Bone marrow (tissue), 2 donors: Measurements from ENCODE around the gene ANKRD31.
"Not testable (repeated sequence)": the region's sequence is repeated elsewhere in the genome, so short reads cannot be mapped to it uniquely, and the experiment has no call there.

Experiments used
- DNase-seq, 2 donors: peaks; one replicate each; lab custom pipeline; 2025; lab: John Stamatoyannopoulos, UW

ANKRD31 gene

GRCh38 chr5:75148051-75148450 is 88.6 kb downstream of the ANKRD31 start:
- DNase-seq = no peak

GRCh38 chr5:75142566-75143136 is 94.0 kb downstream of the ANKRD31 start:
- DNase-seq = no peak

DNA sequence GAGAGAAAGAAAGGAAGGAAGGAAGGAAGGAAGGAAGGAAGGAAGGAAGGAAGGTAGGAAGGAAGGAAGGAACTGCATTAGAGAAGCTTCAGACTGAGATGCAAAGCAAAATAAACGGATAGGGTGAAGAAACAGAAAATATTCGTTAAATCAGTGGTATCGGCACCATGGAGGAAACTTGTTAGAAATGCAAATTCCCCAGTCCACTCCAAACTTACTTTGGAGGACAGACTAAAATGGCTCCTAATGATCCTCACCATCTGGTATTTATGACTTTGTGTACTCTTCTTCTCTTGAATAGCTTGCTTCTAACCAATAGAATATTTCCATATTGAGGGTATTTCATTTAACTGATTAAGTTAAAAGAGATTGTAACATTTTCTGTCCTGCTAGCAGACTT is 96.4 kb downstream of the ANKRD31 start:
- no peak for DNase-seq

GRCh38 chr5:75138689-75139088 is 98.0 kb downstream of the ANKRD31 start:
- no peak for DNase-seq

DNA sequence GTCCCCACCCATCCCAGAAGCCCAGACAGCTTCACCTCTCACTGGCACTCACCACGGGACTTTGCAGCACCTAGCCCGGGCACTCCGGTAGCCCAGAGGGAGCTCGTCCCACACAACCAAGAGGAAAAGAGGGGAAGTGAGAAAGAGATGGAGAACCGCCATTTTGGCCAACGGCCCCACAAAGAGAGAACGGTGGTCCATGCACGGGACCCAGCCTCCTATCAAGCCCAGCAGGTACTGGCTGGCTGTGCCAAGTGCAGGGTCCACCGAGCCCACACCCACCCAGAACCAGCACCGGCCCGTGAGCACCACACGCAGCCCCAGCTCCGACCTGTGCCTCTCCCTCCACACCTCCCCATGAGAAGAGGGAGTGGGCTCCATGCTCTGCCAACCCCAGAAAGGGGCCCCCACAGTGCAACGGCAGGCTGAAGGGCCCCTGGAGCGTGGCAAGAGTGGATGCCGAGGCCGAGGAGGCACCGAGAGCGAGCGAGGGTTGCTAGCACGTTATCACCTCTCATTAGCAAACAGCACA is 105.8 kb downstream of the ANKRD31 start:
- DNase-seq = no peak

GRCh38 chr5:75116856-75117255 is 119.8 kb downstream of the ANKRD31 start:
- no peak for DNase-seq

GRCh38 chr5:75114311-75114710 is 122.4 kb downstream of the ANKRD31 start:
- not testable (repeated sequence) for DNase-seq

DNA sequence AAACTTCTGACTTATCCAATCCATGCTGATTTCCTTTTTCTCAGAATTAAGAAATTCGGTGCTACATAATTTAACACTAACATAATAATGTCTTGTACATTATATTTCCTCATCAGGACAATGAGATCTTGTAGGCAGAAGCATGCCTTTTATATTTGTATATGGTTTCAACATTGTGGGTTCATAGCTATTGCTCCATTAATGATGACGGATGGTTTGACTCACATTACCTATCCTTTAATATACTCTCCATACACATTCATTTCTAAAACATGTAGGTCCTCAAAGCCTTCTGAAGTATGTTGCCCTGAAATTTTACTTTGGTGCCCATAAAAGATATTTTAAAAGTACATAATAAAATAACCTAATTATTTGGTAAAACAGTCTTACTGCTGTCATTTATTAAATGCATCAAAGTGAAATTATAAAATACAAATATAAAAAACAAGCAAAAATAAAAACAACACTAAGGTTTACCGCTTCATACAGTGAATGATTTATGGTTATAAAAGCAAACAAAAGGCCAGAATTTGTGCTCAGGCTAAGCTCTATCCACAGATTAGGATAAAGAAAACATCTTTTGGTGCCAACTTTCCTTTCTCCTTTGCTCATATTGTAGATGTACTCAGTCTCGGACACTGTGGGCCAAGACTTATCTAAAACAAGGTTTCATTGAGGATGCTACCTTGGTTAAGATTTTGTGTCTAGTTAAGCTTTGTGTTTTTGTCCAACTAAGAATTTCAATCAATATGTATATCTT is 123.1 kb downstream of the ANKRD31 start:
- no peak for DNase-seq

GRCh38 chr5:75108931-75109596 is 127.6 kb downstream of the ANKRD31 start:
- DNase-seq = no peak

- DNase-seq = no peak
Observed at GRCh38 chr5:75108515-75108914, 128.2 kb downstream of the ANKRD31 start.

GRCh38 chr5:75095956-75096355 is 140.7 kb downstream of the ANKRD31 start:
- DNase-seq = not testable (repeated sequence)

DNA sequence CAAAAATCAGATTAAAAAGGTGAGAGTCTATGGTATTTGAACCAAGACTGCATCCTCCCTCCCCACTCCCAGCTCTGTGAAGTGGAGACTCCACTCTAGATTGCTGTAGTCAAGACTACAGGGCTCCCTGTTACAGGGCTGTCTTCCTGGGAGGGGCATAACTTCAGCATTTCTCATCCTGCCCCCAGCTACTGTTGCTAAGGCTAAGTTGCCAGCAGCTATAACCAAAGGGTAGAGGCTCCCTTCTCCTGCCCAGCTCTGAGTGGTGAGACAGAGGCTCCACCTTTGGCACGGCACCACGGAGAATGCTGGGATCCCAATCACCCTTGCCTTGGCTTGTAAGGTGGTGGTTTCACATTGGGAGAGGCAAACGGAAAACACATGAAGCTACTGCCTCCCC is 145.1 kb downstream of the ANKRD31 start:
- DNase-seq = no peak

- DNase-seq = no peak
Observed at GRCh38 chr5:75089662-75090061, 147.0 kb downstream of the ANKRD31 start.

DNA sequence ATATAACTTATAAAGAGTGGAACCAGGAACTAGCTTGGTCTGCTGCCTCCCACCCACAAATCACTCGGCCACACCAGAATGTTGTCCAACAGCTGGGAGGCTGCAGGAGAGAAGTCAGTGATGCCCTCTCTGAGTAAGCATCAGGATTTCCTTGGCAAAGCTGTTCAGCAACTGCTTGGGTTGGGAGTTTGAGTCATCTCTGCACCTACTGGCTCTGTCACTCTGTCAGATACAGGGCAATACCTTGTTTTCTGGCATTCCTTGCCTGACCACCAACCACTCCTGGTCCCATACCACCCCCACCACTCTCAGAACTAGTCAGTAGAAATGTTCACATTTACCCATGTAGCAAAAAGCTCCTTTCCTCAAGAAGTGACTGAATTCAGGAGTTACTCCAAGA is 147.5 kb downstream of the ANKRD31 start:
- DNase-seq = no peak

GRCh38 chr5:75088648-75089047 is 148.0 kb downstream of the ANKRD31 start:
- DNase-seq = no peak

GRCh38 chr5:75081510-75081909 is 155.2 kb downstream of the ANKRD31 start:
- DNase-seq = no peak

DNA sequence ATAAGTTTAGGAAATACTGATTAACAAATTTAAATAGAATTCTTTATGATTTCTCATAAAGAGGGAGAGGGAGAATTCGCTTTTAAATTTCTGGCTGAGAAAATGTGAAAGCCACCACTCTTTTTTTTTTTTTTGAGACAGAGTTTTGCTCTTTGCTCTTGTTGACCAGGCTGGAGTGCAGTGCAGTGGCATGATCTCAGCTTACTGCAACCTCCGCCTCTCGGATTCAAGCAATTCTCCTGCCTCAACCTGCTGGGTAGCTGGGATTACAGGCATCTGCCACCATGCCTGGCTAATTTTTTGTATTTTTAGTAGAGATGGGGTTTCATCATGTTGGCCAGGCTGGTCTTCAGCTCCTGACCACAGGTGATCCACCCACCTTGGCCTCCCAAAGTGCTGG is 157.3 kb downstream of the ANKRD31 start:
- DNase-seq = not testable (repeated sequence)

- DNase-seq = no peak
Observed at GRCh38 chr5:75078027-75078426, 158.7 kb downstream of the ANKRD31 start.

- DNase-seq = no peak
Observed at GRCh38 chr5:75072061-75072460, 164.6 kb downstream of the ANKRD31 start.

- no peak for DNase-seq
Observed at GRCh38 chr5:75071100-75071499, 165.6 kb downstream of the ANKRD31 start.

- DNase-seq = no peak
Observed at GRCh38 chr5:75067434-75067833, 169.2 kb downstream of the ANKRD31 start.

DNA sequence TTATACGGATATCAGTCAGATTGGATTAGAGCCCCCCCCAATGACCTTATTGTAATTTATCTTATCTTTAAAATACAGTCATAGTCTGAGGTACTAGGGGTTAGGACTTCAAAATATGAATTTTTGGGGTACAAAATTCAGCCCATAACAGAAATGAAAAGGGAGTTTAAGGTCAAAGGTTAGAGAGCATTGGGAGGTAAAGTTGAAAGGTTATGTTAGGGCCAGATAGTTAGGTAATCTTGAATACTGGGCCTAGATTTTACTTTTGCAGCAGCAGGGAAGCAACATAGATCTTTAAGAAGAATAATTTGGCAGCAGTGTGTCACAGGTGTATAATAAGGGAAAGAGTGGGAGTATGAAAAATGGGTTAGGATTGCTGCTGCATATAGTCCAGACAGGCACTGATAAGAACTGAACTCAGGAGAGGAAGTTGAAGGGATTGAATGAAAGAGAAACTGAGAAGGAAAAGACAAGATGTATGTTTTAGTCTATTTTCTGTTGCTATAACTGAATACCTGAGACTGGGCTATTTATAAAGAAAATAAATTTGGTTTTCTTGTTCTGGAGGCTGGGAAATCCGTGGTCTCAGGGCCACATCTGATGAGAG is 173.7 kb downstream of the ANKRD31 start:
- no peak for DNase-seq
